Measurements from ENCODE around the gene LDLRAD4. TPM values are rescaled to one million over a fixed set of nuclear protein-coding genes. Genes with fewer than 3 reads are reported as not detected.
"Not testable (repeated sequence)": the region's sequence is repeated elsewhere in the genome, so short reads cannot be mapped to it uniquely, and the experiment has no call there.

The LDLRAD4 gene
- polyA plus RNA-seq, 1 donor, result 8.0 TPM

DNA sequence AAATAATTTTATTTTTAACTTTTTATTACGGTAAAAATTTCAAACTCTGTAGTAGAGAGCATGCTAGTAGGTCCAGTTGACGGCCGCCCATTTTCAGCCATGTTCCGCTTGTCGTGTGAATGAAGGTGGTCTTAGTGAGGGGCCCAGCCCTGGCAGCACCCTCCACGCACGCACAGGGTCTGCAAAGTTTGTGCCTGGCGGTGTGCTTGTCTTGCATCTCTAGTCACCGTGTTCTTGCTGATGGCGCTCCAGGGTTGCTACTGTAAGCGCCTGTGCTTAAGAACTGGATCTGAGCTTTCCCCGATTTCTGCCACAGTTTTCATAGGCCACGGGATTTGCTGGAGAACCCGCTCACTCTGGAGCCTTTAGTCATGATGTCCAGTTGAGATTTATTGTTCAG, 28.9 kb downstream of the LDLRAD4 start:
- DNase-seq, result no peak

DNA sequence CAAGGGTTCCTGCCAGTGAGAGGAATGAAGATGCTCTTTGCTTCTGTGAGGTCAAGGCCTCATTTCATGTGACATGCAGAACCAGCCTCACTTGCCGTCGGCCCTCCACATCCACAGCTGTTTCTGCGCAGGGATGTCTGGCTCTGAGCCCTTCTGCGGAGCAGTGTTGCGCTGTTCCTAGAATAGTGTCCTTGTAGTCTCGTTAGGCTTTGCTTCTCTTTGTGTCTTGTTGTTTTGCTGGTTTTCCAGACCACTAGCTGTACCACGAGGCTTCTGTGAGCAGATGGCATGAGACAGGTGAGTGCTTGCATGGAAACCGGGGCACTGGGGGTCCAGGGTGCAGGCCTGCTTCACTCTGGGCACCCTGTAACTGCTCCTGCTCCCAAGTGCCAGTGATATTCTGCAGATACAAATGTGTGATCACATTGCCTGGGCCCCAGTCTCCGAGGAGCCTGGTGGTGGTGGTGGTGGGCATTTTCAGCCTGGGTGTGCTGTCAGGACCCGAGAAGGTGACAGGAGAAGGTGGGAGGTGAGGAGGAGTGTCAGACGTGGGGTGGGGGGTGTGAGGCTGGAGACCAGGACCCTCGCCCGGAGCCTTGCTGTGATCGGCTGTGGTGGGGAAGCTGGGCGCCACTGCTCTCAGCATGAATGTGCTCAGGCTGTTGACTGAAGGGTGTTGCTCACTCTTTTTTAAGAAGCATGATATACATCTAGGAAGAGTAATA, 34.3 kb downstream of the LDLRAD4 start:
- no peak for DNase-seq

DNA sequence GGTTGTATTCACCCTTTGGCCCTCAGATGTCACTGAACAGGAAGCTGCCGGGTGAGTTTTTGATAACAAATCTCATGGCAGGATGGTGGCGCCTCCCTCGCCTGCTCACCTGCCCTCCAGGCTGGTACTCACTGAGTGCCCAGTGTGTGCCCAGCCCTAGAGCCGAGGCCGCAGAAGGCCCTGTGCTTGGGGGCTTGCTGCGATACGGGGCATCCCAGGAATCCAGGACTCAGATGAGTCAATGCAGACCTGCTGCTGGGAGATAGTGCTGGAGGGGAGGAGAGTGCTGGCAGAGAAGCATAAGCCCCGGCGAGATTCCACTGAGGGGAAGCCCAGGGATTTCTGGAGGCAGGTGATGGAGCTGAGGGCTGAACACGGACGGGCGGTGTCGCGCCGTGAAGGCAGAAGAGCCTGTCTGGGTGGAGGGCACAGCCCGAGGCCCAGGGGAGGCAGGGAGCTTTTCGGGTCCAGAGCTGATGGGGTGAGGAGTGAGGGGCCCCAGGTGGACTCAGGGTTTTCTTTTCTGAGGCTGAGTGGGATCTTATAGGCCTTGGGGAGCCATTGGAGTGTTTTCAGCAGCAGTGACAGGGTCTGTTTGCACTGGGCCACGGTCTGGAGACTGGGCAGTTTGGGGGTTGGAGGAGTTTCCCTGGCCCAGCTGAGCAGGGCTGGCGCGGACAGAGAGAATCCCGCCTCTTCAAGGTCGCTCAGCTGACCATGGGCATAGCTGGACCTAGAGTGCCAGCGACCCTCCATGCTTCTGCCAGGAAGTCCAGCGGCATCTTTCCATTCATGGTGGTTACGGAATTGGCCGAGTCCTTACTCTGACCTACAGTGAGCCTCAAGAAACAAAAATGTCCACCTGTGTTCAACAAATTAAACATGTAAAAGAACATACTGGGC, 35.5 kb downstream of the LDLRAD4 start:
- DNase-seq, result no peak

DNA sequence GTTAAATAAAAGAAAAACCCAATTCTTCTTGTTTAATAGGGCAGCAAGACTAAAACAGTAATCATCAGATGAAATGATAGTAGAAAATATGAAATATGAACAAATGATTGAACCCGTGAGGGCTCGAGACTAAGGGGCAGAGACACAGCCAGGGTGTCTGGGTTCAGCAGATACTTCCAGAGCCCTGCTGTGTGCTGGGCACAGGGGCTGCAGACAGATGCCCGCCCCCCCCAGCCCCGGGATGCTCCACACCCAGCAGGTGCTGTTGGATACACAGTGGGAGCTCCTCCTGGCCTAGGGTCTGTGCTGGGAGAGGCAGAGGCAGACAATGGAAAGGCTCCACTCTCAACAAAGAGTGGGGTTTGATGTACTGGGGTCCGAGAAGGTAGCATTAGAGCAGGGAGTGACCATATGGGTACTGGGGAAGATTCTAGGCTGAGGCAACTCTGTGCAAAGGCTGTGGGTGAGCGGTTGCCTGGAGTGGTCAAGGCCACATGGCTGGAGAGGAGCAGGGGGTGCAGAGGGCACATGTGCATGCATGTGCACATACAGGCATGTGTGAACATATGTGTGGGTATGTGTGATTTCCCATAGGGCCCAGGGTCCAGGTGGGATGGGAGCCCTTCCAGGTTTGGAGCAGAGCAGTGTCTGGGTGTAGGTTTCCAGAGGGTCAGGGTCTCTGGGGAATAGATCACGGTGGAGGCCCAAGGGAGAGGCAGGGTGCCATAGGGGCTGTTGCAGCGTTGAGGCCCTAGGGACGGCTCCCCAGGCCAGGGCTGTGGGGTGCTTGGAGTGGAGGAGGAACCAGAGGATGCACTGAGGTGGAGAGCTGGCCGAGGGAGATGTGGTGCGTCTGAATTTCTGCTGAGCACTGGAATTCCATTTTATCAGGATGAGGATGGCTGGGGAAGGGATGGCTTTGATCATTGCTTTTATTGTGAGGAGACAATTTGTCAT, 36.7 kb downstream of the LDLRAD4 start:
- no peak for DNase-seq

DNA sequence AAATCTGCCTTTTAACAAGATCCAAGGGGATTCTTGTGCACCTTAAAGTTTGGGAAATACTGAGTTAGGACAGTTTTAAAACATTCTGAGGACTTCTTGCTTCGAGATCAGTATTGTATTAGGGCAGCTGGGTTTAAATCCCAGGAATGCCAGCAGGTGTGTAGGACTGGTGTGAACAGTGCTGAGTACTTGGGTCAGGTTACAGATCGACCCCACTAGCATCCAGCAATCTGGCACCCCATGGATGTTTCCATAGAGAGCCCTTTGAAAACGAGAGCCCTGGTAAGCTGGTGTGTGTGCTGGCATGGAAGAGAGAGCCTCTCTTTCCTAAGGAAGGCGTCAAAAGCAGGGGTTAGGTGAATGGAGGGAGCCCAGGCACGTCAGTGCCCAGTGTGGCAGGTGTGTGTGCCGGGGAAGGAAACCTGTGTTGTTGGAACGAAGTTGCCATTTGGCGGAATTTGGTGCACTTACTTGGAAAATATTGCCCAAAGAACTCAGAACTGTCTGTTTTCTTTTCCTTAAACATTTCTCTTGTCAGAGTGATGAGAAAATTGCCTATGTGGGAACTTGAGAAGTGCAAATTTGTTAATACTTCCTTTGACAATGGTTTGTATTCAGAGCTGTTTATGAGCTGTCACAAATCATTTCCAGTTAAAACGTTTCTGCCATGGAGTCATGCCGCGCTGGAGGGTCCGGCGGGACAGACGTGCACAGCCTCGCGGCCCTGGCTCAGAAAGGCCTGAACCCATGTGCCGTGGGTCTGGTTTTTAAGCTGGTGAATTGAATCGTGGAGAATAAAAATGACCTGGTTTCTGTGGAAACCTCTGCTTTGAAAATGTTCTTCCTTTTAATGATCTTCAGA, 38.1 kb downstream of the LDLRAD4 start:
- no peak for DNase-seq

DNA sequence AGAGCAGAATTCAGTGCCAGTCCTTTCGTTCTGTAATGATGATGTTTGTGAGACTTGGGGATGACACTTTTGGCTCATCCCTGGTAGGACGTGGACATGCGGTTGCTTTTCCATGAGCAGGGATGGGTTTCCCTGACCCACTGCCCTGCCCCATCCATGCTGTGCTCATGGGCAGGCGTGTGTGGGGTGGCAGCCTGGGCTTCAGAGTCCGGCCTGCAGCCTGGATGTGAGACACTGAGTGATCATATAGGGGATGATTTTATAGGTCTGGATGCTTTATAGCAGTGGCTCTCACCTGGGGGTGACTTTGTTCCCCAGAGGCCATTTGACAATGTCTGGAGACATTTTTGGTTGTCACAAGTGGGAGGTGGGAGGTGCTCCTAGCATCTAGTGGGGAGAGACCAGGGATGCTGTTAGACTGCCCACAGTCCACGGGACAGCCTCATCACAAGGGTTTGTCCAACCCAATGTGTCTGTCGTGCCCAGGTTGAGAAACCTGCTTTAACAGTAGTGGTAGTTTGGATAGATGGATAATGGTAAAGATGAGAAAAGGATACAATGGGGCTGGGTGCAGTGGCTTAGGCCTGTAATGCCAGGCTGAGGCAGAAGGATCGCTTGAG, 38.9 kb downstream of the LDLRAD4 start:
- no peak for DNase-seq

DNA sequence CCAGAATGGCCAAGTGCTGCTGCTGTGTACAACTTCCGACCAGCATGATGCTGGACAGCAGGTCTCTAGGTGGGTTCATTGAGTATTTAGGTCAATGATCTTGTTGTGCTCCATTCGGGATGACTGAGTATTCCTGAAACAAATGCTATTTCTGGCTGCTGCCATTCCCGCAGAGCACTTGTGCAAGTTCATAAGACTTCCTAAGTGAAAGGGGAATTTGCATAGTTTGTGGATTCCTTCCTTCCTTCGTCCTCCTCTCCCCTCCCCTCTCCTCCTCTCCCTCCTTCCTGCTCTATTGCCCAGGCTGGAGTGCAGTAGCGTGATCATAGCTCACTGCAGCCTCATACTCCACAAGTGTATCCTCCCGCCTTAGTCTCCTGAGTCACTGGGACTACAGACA, 40.4 kb downstream of the LDLRAD4 start:
- no peak for DNase-seq

DNA sequence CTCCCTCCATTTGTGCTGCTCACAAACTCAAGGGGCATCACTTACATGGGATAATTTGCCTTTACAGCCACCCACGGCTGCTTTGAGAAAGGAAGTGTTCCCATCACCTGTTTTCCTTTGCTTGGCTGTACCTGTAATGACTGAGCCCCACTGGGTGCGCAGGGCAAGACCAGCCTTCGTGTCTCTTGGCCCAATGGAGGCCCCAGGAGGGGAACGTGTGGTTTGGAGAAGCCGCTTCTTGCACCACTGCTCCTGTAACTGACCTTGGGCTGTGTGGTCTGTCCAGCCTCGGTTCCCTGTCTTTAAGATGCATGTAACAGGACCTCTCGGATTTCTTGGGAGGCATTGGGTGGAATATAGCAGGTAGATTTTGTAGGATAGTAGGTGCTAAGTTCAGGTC, 41.1 kb downstream of the LDLRAD4 start:
- no peak for DNase-seq

DNA sequence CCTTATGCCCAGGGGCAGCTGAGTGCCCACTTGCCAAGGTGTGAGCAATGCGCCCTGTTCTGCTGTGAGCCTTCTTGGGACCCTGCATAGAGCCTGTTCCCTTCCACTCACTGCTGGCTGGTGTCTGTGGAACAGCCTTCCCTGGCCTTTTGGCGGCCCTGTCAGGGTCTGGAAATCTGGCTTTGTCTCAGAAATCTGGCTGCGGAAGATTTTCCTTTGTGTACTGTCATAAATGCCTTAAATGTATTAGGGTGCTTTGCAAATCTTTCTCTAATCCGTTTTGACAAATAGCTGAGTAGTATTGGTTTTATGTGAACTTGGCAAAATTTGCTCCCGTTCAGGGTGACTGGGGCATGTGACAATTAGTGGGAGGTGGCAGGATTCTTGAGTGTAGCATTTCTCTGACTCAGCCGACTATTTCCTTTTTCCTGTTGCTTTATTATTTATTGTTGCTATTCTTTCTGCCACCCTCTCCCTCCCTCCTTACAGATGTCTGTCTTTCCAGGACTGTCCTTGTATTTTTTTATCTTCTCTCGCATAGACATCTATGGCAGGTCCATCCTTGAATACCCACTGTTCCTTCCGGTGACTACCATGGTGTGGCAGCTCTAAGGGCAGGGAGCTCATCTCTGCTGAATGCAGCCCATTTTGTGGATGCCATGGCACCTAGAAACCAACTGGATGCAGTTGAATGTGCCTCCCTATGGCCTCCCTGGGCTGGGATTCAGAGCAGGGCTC, 41.8 kb downstream of the LDLRAD4 start:
- DNase-seq, result peak; percentile 59

DNA sequence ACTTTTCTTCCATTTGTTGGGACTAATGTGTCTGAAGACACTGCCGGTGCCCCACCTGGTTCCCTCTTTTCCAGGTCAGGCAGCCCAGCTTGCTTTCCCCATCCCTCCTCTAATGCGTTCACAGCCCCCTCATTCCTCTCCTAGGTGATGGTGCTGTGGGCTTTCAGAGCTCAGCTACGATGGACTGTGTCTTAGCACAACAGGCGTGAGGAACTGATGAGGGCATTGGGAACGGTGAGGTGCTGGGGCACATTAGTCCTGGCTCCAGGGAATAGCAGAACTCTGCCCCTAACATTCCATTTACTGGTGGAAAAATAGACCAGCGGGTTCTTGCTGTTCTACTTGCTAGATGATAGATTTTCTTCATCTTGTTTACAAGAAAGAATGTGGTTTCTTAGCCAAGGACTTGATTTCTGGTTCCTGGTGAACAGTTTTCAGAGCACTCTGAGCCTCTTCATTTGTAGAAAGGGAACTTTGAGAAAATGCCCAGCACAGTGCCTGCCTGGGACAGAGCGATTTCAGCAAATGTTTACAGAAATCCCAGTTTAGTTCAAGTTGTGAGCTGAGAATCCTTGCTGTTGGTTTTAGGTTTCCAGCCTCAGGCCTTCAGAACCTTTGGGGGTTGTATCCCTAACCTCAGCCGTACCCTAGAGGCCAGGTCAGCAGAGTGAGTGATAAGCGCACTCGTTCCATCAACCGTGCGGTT, 42.5 kb downstream of the LDLRAD4 start:
- no peak for DNase-seq

DNA sequence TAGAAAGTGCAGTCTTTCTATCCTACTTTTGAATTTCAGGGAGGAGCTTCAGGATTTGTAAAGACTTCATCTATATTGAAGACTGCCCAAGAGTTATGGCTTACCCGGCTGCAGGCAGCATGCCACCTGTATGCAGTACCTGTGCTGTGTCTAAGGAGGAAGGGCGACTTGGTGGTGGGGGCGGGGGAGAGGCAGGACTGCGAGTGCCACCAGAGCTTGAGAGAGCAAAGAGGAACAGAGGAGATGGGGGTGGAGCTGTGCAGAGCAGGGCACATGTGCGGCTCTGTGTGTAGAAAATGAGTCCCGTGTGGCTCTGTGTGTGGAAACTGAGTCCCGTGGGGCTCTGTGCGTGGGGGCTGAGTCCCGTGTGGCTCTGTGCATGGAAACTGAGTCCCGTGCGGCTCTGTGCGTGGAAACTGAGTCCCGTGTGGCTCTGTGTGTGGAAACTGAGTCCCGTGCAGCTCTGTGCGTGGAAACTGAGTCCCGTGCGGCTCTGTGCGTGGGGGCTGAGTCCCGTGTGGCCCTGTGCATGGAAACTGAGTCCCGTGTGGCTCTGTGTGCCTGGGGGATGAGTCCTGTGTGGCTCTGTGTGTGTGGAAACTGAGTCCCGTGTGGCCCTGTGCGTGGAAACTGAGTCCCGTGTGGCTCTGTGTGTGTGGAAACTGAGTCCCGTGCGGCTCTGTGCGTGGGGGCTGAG, 43.2 kb downstream of the LDLRAD4 start:
- DNase-seq, result no peak

DNA sequence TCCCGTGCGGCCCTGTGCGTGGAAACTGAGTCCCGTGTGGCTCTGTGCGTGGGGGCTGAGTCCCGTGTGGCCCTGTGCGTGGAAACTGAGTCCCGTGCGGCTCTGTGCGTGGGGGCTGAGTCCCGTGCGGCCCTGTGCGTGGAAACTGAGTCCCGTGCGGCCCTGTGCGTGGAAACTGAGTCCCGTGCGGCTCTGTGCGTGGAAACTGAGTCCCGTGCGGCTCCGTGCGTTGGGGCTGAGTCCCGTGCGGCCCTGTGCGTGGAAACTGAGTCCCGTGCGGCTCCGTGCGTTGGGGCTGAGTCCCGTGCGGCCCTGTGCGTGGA, 43.8 kb downstream of the LDLRAD4 start:
- DNase-seq, result not testable (repeated sequence)

DNA sequence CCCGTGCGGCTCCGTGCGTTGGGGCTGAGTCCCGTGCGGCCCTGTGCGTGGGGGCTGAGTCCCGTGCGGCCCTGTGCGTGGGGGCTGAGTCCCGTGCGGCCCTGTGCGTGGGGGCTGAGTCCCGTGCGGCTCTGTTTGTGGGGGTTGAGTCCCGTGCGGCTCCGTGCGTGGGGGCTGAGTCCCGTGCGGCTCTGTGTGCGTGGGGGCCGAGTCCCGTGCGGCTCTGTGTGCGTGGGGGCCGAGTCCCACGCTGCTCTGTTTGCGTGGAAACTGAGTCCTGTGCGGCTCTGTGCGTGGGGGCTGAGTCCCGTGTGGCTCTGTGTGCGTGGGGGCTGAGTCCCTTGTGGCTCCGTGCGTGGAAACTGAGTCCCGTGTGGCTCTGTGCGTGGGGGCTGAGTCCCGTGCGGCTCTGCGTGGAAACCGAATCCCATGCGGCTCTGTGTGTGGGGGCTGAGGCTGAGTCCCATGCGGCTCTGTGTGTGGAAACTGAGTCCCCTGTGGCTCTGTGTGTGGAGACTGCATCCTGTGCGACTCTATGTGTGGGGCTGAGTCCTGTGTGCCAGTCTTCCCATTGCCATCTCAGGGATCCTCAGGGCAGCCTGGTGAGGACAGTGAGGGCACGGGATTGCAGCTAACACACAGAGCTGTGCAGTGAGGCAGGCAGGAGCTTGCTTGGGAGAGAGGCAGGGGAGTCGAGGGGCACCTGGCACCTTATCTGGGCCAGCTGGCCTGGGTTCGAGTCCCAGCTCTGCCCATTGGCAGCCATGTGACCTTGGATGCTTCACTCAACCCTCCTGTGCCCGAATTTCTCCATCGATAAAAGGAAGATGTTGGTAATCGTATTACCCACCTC, 44.5 kb downstream of the LDLRAD4 start:
- no peak for DNase-seq

DNA sequence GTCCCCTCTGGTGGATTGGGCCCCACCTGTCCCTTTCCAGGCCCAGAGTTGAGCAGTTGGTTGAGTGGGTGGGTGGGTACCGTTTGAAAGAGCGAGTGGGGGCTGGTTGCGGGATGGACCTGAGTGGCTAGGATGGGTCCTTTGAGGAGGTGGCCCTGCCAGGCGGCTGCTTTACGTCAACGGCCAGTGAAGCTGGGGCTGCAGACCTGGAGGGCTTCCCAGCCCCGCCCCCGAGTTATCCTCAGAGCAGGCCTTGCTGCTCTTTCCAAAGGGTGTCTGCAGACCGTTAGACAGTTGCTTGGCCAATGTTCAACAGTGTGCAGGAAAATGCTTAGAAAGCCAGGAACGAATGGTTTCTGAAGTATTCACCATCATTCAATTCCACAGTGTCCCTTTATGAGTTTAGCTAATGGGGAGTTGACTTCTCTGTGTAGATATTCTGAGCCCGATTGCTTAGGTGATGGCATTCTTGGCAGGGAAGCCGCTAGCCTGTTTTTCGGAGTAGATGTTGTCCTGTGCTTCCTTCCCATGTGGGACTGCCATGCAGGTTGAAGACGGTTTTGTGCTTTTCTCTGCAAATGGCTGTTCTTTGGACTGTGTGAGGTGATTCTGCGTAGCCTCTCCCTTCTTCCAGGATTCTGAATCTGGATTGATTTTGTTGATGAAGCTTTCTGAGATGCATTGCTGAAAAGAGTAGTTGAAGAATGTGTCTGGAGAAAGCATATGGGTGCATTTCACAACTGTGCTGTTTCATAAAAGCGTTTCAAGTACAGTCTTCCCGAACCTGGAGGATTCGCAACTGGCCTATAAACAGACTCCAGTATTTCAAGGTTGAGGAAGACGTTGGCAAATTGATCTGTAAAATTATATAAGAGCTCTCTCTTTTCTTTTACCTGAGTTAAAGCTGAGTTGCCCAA, 45.8 kb downstream of the LDLRAD4 start:
- DNase-seq, result peak; percentile 76

DNA sequence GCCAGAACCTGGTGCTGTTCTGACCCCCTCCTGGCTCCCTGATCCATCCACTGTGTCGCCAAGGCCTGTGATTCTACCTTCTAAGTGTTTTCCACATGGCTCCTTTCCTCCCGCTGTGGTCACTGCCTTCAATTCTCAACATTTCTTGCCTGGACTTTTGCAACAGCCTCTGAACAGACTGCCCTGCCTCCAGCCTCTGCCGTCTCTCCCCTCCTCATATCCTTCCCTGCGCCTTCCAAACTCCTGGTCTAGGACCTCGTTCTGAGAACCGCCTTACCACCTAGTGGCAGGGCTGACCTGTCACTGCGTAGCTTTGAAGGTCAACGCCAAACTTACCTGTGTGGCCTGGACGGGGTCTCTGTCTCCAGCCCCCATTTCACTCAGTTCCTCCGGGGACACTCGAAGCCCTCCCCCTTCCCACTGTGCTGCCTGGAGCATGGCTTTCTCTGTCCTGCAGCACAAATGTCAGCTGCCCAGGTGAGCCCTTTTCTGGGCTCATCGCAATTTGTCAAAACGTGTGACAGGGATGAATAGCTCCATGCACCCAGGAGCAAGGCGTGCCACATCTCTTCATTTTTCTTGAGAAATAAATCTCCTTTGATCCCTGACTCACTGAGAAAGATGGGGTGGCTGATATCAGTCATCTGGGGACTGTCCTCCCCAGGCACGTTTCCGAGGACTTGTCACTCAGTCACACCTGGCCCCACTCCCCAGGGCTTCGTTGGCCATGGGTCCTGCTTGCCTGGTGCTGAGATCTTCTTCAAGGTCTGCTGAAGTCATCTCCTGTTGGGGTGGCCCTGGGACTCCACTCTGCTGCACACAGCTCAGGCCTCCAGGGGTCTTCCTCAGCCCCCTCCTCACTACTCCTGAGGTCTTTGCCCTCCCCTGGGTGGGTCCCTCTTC, 46.7 kb downstream of the LDLRAD4 start:
- no peak for DNase-seq

DNA sequence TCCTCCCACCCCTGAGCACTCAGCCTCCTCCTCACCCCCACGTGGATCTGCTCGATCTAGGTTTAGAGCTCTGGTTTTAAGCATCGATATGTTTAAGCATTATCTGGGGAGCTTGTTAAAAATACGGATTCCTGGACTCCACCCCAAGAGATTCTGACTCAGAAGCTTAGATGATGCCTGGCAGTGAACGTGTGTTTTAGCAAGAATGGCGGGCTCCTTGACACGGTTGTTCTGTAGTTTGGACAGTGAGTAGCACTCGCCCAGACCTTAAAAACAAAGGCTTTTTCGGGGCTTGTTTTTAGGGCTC, 47.3 kb downstream of the LDLRAD4 start:
- no peak for DNase-seq
